Esophagus muscularis mucosa (tissue), 4 donors: Measurements from ENCODE around the gene ACSF2. TPM values are rescaled to one million over a fixed set of nuclear protein-coding genes. Genes with fewer than 3 reads are reported as not detected.

Experiments
- DNase-seq: peaks from one replicate; pipeline ENCODE4 v3.0.0-alpha.2; 2017; ENCODE audit errors: extremely low spot score
- H3K27ac ChIP-seq, 4 donors: fragments of 200-600 bp; sonication (generic); replicated peaks in 1 of 4; 1 replicate in 3 of 4; 2 replicates in 1 of 4; pipeline ENCODE4 v1.5.1; 2016 to 2019; ENCODE audit warnings: mild to moderate bottlenecking in 1 of 4
- H3K27me3 ChIP-seq, 4 donors: fragments of 200-600 bp; sonication (generic); one replicate each; pipeline versions ENCODE4 v1.5.1 to v1.6.0; 2016 to 2019
- H3K36me3 ChIP-seq, 4 donors: fragments of 200-600 bp; sonication (generic); one replicate each; pipeline ENCODE4 v1.5.1; 2016 to 2019
- H3K4me1 ChIP-seq, 4 donors: fragments of 200-600 bp; sonication (generic); one replicate each; pipeline ENCODE4 v1.5.1; 2016 to 2019
- H3K4me3 ChIP-seq, 4 donors: fragments of 200-600 bp; sonication (generic); 1 replicate in 2 of 4; 2 replicates in 2 of 4; pipeline ENCODE4 v1.5.1; 2016 to 2019; ENCODE audit warnings: mild to moderate bottlenecking in 4 of 4, moderate library complexity in 1 of 4
- H3K9me3 ChIP-seq, 4 donors: fragments of 200-600 bp; sonication (generic); 1 replicate in 3 of 4; 2 replicates in 1 of 4; pipeline ENCODE4 v1.5.1; 2016 to 2019
- EP300 ChIP-seq: sonication (generic); formaldehyde crosslinking; IDR thresholded peaks from one replicate; pipeline ENCODE4 v1.6.1; 2017; ENCODE audit warnings: antibody characterized with exemption
- POLR2A ChIP-seq: fragments of 450-650 bp; IDR thresholded peaks from one replicate; pipeline ENCODE4 v1.6.1; 2017; ENCODE audit warnings: antibody characterized with exemption, moderate library complexity, mild to moderate bottlenecking, low read depth
- POLR2AphosphoS5 ChIP-seq, 2 donors: sonication (generic); formaldehyde crosslinking; IDR thresholded peaks; one replicate each; pipeline ENCODE4 v1.6.1; 2017; ENCODE audit warnings: antibody characterized with exemption in 2 of 2
- WGBS: methylation state at CpG from one replicate; pipeline ENCODE4 v1.1.5; 2018; 5-methylcytosine and 5-hydroxymethylcytosine counted together
- intact Hi-C: fragments of 100-400 bp; cut with DNase I; formaldehyde crosslinking; loops from one replicate; pipeline ENCODE4 v1.15.1; 2023
- total RNA-seq, 4 donors: library from RNA; depleted of rRNA; stranded (reverse); fragments of >200 nt; gene quantifications; one replicate each; pipeline versions ENCODE4 v1.1.0 to v1.2.1, GENCODE V29; 2016
- TF ChIP-seq, protein P1 (sequence below), 3 experiments: fragments of 200-600 bp in 2 of 3; fragments of 450-650 bp in 1 of 3; sonication (generic) in 2 of 3; IDR thresholded peaks; one replicate each; pipeline ENCODE4 v1.5.1; 2017 to 2019; ENCODE audit warnings: antibody characterized with exemption in 3 of 3, mild to moderate bottlenecking in 2 of 3, moderate library complexity in 1 of 3

Gene ACSF2
- total RNA-seq, 4 donors from 2014 or later, result 6.0 to 9.6 (median 8.1) TPM

DNA sequence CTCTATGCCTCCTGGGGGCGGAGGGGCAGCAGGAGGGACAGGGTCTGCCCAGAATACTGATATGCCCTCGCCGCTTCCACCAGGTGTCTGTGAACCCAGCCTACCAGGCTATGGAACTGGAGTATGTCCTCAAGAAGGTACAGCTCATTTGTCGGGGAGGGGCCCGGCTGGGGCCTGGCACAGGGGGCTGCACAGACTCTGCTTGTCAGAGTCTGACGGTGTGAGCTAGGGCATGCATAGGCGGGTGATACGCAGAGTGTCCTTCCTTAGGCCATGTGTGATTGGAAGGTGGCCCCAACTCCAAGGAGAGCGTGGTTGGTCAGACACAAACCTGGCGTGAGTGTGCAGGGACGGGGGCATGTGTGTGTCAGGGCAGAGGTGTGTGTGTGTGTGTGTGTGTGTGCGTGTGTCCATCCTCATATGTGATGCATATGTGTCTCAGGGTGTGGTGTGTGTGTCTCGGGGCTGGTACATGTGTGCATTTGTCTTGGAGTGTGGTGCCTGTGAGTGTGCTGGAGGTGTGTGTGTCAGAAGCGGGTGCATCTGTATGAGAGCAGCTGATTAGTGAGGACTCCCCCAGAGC lies 35.6 kb downstream of the ACSF2 start:
- DNase-seq, result no peak
- Histone ChIP-seq H3K9me3 (no peaks in the 10 kb centered on the region), H3K27ac (no peak overlapping the region), H3K4me1 (no peaks in the 10 kb centered on the region), H3K36me3 (peaks cover 0 to 15% (median 4%) of the 10 kb centered on the region in 4 donors), H3K27me3 (peaks cover 0 to 15% (median 0%) of the 10 kb centered on the region in 4 donors), H3K4me3 (no peak overlapping the region)
- WGBS, result 91% methylated on average over 9 of the region's 14 CpGs
- TF ChIP-seq POLR2AphosphoS5 (IDR thresholded peaks at IDR 0.05) (no peak), POLR2A (no peak), EP300 (no peak)
- TF ChIP-seq, protein P1, sequence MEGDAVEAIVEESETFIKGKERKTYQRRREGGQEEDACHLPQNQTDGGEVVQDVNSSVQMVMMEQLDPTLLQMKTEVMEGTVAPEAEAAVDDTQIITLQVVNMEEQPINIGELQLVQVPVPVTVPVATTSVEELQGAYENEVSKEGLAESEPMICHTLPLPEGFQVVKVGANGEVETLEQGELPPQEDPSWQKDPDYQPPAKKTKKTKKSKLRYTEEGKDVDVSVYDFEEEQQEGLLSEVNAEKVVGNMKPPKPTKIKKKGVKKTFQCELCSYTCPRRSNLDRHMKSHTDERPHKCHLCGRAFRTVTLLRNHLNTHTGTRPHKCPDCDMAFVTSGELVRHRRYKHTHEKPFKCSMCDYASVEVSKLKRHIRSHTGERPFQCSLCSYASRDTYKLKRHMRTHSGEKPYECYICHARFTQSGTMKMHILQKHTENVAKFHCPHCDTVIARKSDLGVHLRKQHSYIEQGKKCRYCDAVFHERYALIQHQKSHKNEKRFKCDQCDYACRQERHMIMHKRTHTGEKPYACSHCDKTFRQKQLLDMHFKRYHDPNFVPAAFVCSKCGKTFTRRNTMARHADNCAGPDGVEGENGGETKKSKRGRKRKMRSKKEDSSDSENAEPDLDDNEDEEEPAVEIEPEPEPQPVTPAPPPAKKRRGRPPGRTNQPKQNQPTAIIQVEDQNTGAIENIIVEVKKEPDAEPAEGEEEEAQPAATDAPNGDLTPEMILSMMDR (IDR thresholded peaks at IDR 0.05), result no peak
- intact Hi-C loops, result no loop called here

DNA sequence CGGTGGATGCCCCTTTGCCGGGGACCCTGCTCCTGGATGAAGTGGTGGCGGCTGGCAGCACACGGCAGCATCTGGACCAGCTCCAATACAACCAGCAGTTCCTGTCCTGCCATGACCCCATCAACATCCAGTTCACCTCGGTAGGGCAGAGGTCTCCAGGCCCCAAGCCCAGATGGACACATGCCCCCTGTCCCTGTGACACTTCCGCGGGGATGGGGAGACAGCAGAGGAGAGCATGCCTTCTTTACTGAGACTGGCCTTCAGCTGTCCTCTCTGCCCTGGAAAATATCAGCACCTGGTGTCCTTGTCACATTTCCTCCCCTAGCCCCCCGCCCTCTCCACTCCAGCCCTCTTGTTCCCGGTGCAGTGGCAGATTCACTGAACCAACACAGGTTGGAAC lies 36.4 kb downstream of the ACSF2 start:
- intact Hi-C loops, result no loop called here
- H3K27me3 ChIP-seq, result peaks cover 0 to 23% (median 0%) of the 10 kb centered on the region in 4 donors
- H3K36me3 ChIP-seq, result peaks cover 0 to 15% (median 4%) of the 10 kb centered on the region in 4 donors
- H3K4me3 ChIP-seq, result no peak overlapping the region
- no peaks in the 10 kb centered on the region for H3K9me3 ChIP-seq
- TF ChIP-seq EP300 (no peak), POLR2A (no peak)
- TF ChIP-seq, protein P1 (IDR thresholded peaks at IDR 0.05), result no peak
- WGBS, result 90% methylated on average over 7 of the region's 9 CpGs
- no peak for DNase-seq
- no peaks in the 10 kb centered on the region for H3K4me1 ChIP-seq
- no peak overlapping the region for H3K27ac ChIP-seq

DNA sequence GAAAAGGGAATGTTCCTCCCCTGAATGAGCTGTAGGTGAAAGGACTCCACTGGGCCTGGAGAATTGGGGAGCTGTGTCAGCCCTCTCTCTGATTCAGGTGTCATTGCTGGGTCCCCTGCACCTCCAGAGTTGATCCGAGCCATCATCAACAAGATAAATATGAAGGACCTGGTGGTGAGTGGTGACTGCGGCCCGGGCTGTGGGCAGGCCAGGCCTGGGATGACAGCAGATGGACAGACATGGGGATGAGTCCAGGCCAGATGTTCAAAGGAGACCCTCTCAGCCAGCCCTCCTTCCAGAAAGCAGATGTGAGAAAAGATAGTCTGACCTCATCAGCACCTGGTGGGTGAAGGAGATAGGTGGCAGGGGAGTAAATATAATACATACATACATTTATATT lies 38.1 kb downstream of the ACSF2 start:
- intact Hi-C loops, result no loop called here
- TF ChIP-seq POLR2AphosphoS5 (IDR thresholded peaks at IDR 0.05) (no peak), POLR2A (no peak), EP300 (no peak)
- TF ChIP-seq, protein P1 (IDR thresholded peaks at IDR 0.05), result no peak
- H3K27ac ChIP-seq, result no peak overlapping the region
- H3K27me3 ChIP-seq, result peaks cover 0 to 40% (median 11%) of the 10 kb centered on the region in 4 donors
- WGBS, result 100% methylated on average over 3 of the region's 3 CpGs
- H3K4me3 ChIP-seq, result no peak overlapping the region
- H3K9me3 ChIP-seq, result no peaks in the 10 kb centered on the region
- DNase-seq, result no peak
- H3K4me1 ChIP-seq, result peaks cover 6 to 14% (median 12%) of the 10 kb centered on the region in 4 donors
- peaks cover 0 to 15% (median 4%) of the 10 kb centered on the region in 4 donors for H3K36me3 ChIP-seq

DNA sequence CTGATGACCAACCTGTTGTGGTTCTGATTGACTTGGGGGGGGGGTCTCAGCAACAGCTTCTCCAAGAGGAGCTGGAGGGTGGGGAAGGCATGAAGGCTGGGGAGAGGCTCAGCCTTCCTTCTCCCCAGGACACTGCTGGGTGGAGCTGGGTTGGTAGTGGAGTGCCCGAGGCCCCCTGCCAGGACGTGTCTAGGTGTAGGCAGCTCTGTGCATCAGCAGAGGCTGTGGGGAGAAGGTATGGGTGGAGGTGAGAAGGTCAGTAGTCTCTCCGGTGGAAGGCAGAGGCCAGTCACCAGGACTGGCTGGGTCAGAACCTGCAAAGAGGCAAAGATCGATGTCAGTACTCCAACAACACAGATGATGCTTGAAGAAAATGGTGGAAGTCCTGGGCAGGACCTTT lies 38.7 kb downstream of the ACSF2 start:
- H3K27me3 ChIP-seq, result peaks cover 0 to 46% (median 15%) of the 10 kb centered on the region in 4 donors
- H3K27ac ChIP-seq, result no peak overlapping the region
- no peak overlapping the region for H3K4me3 ChIP-seq
- intact Hi-C loops, result no loop called here
- 85% methylated on average over 4 of the region's 4 CpGs for WGBS
- H3K4me1 ChIP-seq, result peaks cover 10 to 19% (median 17%) of the 10 kb centered on the region in 4 donors
- no peaks in the 10 kb centered on the region for H3K9me3 ChIP-seq
- H3K36me3 ChIP-seq, result peaks cover 0 to 15% (median 4%) of the 10 kb centered on the region in 4 donors
- DNase-seq, result no peak
- TF ChIP-seq, protein P1 (IDR thresholded peaks at IDR 0.05), result no peak
- no peak for TF ChIP-seq EP300
- no peak for TF ChIP-seq POLR2AphosphoS5 (IDR thresholded peaks at IDR 0.05)
- TF ChIP-seq POLR2A, result no peak

DNA sequence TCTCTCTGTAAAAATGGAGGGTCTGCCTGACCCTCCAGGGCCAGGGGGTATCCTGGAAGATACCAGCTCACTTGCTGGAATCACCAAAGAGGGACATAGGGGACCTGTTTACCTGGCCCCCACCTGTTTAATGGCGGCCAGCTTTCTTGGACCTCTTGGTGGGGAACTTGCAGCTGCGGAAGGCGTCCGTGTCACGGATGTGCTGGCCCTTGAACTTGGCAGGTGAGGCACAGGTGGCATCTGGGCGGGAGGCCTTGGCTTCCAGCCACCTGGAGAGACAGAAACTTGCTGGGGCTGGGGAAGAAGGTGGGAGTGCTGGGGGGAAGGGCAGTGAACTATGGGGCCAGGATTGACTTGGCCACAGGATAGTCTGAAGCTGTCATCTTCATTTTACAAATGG lies 39.2 kb downstream of the ACSF2 start:
- Histone ChIP-seq H3K36me3 (peaks cover 0 to 15% (median 4%) of the 10 kb centered on the region in 4 donors), H3K27ac (no peak overlapping the region), H3K9me3 (no peaks in the 10 kb centered on the region), H3K4me3 (no peak overlapping the region), H3K4me1 (peaks cover 10 to 20% (median 17%) of the 10 kb centered on the region in 4 donors), H3K27me3 (peaks cover 0 to 48% (median 16%) of the 10 kb centered on the region in 4 donors)
- intact Hi-C loops, result no loop called here
- TF ChIP-seq POLR2A (no peak), POLR2AphosphoS5 (IDR thresholded peaks at IDR 0.05) (no peak), EP300 (no peak)
- TF ChIP-seq, protein P1 (IDR thresholded peaks at IDR 0.05), result no peak
- 95% methylated on average over 6 of the region's 6 CpGs for WGBS
- DNase-seq, result no peak
